NCI-H2171 treated with DMSO at 0.1 percent for 48 hours (cell line): Measurements from ENCODE around the gene SMPDL3A.

Experiments
- DNase-seq: peaks from one replicate; lab custom pipeline; 2025; lab: John Stamatoyannopoulos, UW

The SMPDL3A gene

DNA sequence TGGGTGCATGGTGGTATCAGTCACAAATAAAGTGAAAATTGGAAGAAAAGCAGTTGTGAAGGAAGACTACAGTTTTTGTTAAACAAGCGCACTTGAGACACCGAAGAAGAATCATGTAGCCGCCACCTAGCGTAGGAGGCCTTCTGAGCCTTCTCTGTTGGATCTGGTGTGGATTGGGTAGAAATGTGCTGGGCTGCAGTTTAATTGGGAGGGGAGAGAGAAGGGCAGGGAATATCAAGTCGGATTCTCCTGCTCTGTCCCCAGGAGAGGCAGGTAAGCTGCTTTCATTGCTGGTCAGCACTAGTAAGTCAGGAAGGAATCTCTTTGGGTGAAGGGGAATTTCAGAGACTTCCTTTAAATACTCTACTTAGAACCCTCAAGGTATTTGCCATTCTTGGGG is 10.8 kb upstream of the SMPDL3A start:
- no peak for DNase-seq

DNA sequence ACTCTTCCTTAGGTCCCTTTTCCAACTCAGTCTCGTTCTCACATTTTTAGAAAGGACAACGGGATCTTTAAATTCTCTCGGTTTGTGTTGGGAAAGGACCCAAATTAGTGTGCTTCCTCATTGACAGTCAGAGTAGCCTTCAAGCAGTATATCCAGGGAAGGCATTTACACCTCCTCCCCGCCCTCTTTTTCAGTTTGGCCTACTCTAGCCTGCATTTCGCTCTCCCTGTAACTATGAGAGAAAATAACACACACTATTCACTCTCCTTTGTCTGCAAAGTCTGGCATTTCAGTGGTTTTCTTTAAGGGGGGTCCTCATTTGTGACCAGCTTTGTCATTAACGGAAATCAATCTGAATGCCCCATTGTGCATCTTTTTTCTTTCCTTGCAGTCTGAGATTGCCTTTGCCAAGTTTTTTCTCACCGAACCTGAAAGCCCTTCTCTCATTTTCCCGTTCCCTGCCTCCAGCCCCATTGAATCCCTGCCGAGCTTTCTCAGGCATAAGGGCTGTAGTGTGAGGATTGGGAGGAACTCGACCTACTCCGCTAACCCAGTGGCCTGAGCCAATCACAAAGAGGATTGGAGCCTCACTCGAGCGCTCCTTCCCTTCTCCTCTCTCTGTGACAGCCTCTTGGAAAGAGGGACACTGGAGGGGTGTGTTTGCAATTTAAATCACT is 9.9 kb upstream of the SMPDL3A start:
- DNase-seq, result no peak

DNA sequence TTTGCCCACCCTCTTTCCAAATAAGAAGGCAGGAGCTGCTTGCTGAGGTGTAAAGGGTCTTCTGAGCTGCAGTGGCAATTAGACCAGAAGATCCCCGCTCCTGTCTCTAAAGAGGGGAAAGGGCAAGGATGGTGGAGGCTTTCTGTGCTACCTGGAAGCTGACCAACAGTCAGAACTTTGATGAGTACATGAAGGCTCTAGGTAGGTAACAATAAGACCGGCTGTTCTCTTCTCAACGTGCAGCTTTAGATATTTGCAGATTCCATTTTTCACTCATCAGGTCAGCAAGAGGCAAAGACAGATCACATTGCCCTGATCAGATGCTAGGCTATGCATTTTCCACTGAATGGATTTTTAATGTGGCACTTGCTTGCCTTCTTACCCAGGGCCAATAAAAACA is 9.4 kb upstream of the SMPDL3A start, which contains the start of gene FABP7:
FABP7 (plus strand) TSS at position 50 of the 400 bp plus-strand sequence; CDS start at position 129, 79 bp downstream.
- DNase-seq, result no peak

- no peak for DNase-seq
Measured at GRCh38 chr6:122780114-122780513, 8.9 kb upstream of the SMPDL3A start.

GRCh38 chr6:122781716-122782115 is 7.3 kb upstream of the SMPDL3A start:
- DNase-seq, result no peak

DNA sequence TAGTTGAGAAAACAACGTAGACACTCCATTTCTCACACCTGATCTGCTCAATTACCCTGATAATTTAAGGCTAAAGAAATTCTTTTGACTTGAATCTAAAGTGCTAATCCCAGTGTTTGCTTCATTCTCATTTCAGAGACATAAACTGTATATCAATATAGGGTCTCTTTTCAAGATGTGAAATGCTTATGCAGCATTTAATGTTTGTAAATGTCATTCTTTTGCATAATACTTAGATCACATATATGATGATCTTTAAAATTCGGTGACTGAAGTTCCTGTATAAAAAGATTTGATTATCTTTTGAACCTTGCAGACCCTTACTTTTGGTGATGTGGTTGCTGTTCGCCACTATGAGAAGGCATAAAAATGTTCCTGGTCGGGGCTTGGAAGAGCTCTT is 5.7 kb upstream of the SMPDL3A start:
- DNase-seq, result no peak

GRCh38 chr6:122785891-122786290 is 3.2 kb upstream of the SMPDL3A start:
- DNase-seq, result no peak

- no peak for DNase-seq
Measured at GRCh38 chr6:122787721-122788120, 1.3 kb upstream of the SMPDL3A start.

DNA sequence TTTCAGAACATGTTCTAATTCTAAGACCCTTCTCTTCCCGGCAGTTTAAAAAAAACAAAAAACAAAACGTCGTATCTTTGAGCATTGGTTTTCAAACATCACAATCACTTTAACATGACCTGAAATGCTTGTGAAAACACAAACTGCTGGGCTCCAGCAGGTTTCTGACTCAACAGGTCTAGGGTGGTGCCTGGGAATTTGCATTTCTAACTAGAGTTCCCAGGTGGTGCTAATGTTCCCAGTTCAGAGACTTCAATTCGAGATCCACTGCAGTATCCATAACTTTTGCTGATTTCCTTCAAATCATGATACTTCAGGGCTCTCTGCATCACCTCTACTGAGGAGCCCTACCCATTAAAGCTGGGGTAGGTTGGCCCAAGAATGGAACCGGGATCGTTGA is 850 bp upstream of the SMPDL3A start:
- no peak for DNase-seq

GRCh38 chr6:122788663-122789181 is 336 bp upstream of the SMPDL3A start:
- no peak for DNase-seq

DNA sequence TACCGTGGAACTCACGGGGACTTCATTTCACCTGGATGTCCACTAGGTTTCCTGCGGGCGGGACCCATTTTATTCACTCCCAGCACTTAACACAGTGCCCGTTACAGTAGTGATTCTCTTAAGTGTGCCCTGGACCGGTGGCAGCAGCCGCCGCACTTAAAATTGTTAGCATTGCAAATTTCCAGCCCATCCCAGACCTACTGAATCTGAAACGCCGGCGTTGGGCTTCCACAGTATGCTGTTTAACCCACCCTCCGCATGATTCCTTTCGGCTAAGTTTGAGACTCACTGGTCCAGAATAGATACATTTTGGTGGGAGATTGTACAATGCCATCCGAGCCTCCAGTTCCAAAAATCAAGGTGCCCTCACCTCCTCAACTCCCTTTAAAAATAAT is 967 bp downstream of the SMPDL3A start:
- no peak for DNase-seq

DNA sequence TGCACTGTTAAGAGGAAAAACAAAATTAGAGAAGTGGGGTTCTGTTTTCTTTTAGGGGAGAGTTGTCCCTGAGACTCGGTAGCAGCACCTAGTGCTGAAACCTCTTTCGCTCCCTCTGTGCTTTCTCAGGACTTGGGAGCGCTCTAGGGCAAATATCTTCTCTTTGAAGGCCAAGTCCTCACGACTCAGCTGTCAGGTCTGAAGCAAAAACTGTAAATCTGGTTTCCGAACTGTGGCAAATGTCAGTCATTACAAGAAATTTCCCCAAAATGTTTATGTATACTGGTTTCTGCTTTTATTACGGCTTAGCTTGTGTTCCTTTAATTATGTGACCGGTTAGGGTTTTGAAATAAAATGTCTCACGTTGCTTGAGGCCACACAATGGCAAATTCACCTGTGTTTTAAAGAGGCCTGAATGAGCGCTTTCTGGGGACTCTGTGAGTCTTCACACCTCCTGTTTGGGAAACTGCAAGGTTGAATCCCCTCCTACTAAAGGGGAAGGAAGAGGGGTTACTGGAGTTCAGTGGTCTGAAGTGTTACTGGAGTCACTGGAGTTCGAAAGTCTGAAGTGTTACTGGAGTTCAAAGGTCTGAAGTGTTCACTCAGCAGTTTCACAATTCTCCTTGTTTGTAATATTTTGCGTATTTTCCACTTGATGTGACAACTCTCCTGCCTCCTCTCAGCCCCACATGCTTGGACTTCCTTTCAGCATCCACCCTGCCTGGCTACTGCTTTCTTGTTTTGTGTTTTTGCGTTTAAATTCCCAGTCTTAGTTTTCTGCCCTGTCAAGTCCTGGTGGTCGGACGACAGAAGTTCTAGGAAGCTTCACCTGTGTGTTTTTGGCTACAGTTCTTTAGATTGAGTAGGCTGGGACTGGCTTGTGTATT is 1.6 kb downstream of the SMPDL3A start:
- DNase-seq, result no peak

GRCh38 chr6:122791310-122791679 is 2.2 kb downstream of the SMPDL3A start:
- no peak for DNase-seq

- DNase-seq, result no peak
Measured at GRCh38 chr6:122792766-122793165, 3.7 kb downstream of the SMPDL3A start.

DNA sequence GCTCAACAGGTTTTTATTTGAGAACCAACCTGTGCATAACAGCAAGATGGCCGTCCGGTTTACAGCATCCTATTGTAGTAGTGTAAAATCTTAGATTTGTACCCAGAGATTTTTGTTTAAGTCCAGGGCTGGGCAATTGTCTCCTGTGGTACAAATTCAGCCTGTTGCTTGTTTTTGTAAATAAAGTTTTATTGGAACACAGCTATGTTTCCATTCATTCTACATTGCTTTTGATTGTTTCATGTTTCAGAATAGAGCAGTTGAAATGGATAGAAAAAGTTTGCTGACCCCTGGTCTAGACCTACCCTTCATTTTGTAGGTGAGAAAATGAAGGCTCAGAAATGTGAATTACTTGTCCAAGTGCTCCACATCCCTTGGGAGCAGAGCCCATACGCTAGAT is 8.5 kb downstream of the SMPDL3A start:
- DNase-seq, result no peak

DNA sequence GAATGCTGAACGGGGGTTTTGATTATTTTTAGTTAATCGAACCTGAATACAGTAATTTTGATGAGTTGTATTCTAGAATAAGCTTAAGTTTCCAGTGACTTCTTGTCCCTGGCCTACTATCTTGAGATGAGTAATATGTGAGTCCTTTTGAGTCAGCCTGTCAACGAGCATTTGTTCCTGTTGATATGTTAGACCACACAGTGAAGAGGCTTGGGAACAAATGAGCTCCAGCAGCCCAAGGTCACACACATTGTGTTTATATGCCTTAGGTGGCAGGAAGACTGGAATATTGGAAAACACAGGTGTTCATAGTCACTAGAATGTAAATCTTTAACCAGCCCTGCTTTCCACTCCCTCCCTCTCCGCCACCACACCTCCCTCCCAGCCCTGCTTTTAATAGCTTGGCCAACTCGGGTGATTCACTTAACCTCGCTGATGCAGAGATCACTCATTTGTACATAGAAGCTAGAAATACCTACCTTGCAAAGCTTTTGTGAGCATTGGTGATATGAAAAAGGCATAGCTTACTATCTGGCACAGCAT is 9.1 kb downstream of the SMPDL3A start:
- no peak for DNase-seq

DNA sequence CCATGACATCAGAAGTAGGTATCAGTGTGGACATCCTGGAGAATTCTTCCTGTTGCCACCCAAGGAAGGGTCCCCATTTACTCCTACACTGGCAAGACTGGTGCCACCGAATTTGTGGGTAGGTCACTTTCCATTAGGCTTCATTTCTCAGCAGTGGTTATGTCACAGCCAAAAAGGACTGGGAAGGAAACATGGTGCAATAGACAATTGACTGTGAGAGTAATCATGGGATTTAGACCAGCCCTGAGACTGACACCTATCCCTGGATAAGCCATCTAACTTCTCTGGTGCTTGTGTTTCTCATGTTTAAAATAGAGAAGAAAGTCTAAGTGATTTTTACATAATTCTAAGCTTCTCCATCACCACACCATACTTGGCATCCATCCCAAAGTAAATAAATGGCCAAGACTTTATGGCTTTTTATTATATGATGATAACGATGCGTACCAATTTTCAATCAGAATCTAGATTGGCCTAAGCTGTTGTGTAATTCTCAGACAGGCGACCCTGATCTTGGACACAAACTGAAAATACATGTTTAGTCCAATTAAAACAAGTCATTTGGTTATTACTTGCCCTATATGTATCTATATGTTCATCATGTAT is 10.2 kb downstream of the SMPDL3A start:
- DNase-seq, result no peak

DNA sequence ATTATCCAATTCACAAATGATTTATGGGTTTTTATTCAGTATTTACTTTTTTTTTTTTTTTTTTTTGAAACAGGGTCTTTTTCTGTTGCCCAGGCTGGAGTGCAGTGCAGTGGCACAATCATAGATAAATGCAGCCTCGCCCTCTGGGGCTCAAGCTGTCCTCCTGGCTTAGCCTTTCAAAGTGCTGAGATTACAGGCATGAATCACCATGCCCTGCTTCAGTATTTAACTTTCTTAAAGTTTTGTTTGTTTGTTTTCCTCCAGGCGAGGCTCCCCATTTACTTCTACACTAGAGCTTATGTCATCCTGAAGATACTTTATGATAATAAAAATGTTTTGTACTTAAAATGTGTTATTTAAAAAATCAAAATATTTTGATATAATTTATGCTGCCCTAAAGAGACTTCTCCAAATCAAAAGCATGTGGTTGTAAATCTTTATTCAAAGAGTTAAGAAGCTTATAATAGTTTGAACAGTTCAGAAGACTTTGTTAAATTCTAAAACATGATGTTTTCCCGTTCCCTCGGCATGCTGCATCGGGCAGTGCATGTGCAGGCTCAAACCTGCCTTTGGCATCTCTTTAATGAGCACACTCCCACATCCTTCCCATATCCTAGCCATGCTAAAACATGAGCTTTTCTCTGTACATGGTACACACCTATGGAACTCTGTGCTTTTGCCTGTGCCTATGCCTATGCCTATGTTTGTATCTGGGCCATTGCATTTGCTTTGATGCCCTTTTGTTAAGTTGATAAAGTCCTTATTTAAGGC is 11.0 kb downstream of the SMPDL3A start:
- no peak for DNase-seq

DNA sequence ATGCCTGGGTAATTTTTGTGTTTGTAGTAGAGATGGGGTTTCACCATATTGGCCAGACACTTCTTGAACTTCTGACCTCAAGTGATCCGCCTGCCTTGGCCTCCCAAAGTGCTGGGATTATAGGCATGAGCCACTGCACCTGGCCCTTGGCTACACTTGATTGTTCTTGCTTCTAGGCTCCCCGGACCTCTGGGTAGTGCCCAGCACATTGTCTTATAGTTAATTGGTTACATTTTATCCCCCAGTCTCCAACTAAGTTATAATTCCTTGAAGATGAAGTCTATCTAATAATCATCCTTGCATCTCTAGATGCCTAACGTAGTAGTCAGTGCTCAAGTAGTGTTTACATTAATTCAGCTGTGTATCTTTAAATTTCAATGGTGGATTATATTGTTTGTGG is 11.8 kb downstream of the SMPDL3A start:
- no peak for DNase-seq

- DNase-seq, result no peak
Measured at GRCh38 chr6:122801397-122801796, 12.3 kb downstream of the SMPDL3A start.

DNA sequence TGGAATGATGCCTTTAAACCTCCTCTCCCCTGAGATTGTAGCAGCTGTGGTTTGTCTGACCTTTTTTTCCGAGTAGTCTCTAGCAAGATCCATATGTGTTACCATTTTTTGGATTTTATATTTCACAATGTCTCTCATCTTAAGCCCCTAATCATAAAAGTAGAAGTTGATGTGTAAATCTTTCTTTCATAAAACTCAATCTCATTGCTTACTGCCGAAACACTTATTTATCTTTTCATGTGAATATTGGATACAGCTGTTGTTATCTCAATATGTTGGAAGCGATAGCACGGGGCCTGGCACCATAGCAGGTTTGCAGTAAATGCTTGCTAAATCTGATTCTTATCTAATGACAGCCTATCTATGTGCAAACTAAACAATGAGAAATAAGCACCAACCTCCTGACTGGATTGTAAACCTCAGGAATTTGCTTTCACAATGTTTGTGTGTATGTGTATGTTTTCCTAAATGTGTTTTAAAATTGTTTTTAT is 14.2 kb downstream of the SMPDL3A start:
- no peak for DNase-seq
